ENCODE results near the gene ARHGEF10L.

Gene ARHGEF10L

DNA sequence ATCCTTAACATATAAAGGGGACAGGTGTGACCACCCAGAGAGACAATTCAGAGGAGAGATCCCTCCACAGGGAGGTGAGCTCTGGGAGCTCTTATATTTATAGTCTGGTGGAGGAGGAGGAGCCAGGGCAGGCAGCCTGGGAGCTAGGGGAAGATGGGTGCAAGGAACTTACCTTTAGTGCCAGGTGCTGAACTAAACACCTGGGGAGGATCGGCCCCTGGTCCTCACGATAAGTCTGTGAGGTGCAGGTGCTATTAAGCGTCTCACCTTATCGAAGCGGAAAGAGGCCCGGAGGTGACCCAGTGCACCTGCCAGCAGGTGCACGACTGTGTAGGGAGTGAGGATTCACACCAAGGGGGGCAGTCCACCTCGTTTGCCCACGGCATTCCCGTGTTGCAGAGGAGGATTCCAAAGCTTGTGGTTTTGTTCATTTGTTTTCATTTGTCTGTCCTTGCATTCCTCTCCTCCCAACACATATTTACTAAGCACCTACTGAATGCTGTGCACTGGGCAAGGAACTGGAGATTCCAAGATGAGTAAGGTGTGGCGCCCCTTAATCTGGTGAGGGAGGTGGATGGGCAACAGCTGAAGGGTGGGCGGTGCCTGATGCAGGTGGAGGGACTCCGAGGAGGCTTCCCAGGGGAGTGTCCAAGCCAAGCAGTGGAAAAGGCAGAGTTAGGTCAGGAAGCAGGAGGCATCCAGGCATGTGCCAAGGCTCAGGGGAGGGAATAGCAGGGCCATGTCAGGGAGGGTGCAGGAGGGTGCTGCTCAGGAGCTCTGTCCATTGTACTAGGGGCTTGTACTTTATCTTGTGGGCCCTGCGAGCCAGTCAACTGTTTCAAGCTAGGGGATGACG lies 11.5 kb downstream of the ARHGEF10L start:
- intact Hi-C loops (cut with micrococcal nuclease): no loop called here
- Mint-ChIP-seq H3K27ac (no peak overlapping the region), H3K27me3 (peaks cover 37% of the 10 kb centered on the region), H3K4me1 (ENCODE audit: low read depth) (peaks cover 29% of the 10 kb centered on the region), H3K4me3 (no peak overlapping the region), H3K9me3 (no peaks in the 10 kb centered on the region), H3K36me3 (ENCODE audit: low read depth) (no peaks in the 10 kb centered on the region)

DNA sequence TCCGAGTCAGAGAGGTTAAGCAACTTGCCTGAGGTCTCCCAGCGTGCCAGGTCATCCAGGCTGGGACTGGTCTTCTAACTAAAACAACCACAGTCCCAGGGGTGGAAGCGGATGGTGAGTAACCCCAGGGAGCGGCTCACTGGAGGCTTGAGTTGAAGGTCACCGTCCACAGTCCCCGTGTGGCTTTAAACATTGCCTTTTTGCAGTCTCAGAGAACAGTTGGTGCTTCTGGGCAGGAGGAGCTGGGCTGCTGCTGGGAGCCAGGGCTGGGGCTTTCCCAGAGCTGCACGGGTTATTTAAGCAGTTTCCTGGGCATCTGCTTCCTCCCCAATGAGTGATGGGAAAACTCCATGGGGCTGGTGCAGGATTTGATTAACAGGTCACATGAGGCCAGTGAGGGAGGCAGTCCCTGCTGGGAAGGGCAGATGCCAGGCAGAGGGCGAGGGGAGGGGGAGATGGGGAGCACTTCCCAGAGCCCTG lies 12.3 kb downstream of the ARHGEF10L start:
- H3K9me3 Mint-ChIP-seq: no peaks in the 10 kb centered on the region
- H3K4me1 Mint-ChIP-seq (ENCODE audit: low read depth): peaks cover 22% of the 10 kb centered on the region
- H3K4me3 Mint-ChIP-seq: no peak overlapping the region
- no peaks in the 10 kb centered on the region for H3K36me3 Mint-ChIP-seq (ENCODE audit: low read depth)
- intact Hi-C loops (cut with micrococcal nuclease): no loop called here
- no peak overlapping the region for H3K27ac Mint-ChIP-seq
- peaks cover 37% of the 10 kb centered on the region for H3K27me3 Mint-ChIP-seq

DNA sequence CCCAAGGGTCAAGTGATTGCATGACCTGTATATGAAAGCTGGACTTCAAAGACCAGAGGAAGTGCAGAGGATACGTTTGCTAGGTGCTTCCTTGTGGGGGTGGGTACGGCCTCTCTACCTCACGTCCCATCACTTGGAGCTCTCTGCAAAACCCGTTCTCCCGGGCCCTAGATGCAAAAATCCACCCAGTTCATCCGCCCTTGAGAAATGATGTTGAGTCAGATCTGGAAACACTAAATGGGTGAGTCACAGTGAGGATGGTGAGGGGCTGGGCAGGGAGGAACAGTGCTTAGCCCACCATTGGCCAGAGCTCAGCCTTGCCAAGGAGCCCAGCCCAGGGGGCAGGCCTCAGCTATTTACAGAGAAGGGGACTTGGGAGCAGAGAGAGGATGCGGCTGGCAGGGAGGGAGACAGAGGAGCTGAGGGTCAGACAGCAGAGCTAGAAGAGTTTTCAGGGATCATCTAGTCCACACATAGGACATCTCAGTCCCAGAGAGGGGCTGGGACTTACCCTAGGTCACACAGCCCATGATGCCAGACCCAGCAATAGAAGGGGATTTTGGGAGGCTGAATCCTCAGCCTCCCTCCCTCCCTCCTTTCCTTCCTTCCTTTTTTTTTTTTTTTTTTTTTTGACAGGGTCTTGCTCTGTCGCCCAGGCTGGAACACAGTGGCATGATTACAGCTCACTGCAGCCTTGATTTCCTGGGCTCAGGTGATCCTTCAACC lies 14.6 kb downstream of the ARHGEF10L start:
- Mint-ChIP-seq H3K4me3 (no peak overlapping the region), H3K4me1 (ENCODE audit: low read depth) (peaks cover 19% of the 10 kb centered on the region), H3K27ac (no peak overlapping the region), H3K27me3 (peaks cover 40% of the 10 kb centered on the region), H3K36me3 (ENCODE audit: low read depth) (no peaks in the 10 kb centered on the region), H3K9me3 (no peaks in the 10 kb centered on the region)
- intact Hi-C loops (cut with micrococcal nuclease): no loop called here

DNA sequence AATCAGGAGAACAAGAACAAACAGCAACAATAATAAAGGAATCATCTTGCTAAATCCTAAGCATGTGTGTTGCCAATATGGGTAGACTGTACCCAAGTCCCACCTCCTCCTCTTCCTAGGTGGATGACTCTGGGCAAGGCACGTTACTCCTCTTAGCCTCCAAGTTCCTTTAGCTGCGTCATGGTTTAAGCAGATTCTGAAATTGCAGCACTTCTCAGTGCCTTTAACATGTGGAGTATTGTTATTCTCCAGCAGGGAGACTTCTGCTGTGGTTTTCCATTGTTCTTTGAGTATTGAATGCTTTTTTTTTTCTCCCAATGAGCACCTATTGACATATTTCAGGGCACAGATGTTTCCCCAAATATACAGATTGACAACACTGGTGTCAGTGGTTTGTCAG lies 15.5 kb downstream of the ARHGEF10L start:
- Mint-ChIP-seq H3K4me1 (ENCODE audit: low read depth) (peaks cover 19% of the 10 kb centered on the region), H3K4me3 (no peak overlapping the region)

DNA sequence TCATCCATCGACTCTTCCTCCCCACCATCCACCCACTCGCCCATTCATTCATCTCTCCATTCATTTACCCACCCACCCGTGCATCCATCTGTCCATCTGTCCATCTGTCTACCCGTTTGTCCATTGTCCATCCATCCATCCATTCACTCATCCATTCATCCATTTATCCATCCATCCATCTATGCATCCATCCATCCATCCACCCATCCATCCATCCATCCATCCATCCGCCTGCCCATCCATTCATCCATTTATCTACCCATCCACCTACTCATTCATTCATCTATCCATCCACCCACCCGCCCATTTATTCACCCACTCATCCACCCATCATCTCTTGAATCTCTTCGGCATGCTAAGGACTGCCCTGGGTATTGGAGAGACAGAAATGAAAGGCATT lies 18.5 kb downstream of the ARHGEF10L start:
- Mint-ChIP-seq H3K27me3 (peaks cover 14% of the 10 kb centered on the region), H3K36me3 (ENCODE audit: low read depth) (no peaks in the 10 kb centered on the region), H3K4me1 (ENCODE audit: low read depth) (peaks cover 27% of the 10 kb centered on the region), H3K9me3 (no peaks in the 10 kb centered on the region), H3K27ac (no peak overlapping the region), H3K4me3 (no peak overlapping the region)
- intact Hi-C loops (cut with micrococcal nuclease): no loop called here

More for the DNA sequence above, 15.5 kb downstream of the ARHGEF10L start:
- Mint-ChIP-seq H3K27ac (no peak overlapping the region), H3K36me3 (ENCODE audit: low read depth) (no peaks in the 10 kb centered on the region), H3K27me3 (peaks cover 37% of the 10 kb centered on the region), H3K9me3 (no peaks in the 10 kb centered on the region)
- intact Hi-C loops (cut with micrococcal nuclease): no loop called here

DNA sequence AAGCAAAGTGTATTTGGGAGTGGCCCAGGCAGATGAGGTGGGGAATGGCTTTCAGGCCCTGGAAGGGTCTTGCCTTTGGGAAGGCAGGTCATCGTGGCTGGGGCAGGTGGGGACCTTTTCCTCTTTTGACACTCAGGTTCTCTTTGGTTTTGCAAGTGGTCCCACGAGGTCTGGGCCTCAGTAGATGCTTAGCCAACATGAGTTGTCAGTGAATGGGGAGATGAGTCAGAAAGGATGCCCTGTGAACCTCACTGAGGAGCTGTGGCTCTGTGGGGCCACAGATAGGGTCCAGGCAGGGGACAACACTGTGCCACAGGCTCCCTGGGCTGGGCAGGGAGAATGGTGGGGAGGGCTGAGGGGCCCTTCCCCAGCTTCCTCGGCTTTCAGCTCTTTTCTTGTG lies 19.0 kb downstream of the ARHGEF10L start:
- Mint-ChIP-seq H3K27ac (no peak overlapping the region), H3K36me3 (ENCODE audit: low read depth) (no peaks in the 10 kb centered on the region), H3K27me3 (peaks cover 11% of the 10 kb centered on the region), H3K4me1 (ENCODE audit: low read depth) (peaks cover 27% of the 10 kb centered on the region), H3K9me3 (no peaks in the 10 kb centered on the region), H3K4me3 (no peak overlapping the region)
- intact Hi-C loops (cut with micrococcal nuclease): no loop called here

DNA sequence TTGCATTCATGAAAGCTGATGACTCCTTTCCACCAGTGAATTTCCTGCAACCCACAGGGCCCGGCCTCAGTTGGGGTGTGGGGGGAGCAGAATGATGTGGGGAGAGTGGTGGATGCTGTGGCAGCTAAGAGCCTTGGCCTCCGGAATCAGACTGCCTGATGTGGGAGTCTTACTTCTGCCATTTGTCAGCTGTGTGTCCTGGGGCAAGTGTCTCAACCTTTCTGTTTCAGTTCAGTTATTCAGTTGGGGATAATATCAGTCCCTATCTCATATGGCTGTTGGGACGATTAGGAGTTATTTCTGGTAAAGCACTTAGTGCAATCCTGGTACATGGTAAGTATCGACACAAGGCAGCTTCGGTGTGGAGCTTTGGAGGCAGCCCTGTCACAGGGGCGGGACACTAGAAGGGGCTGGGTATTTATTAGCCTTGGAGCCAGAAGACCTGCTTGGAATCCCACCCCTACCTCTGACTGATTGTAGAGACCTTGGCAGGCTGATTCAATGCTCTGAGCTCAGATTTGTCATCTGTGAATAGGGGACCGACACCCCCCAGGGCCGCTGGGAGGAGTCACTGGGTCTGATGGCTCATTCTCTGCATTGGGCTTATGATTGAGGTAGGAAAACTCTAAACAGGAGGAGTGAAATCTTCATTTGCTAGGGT lies 19.6 kb downstream of the ARHGEF10L start:
- Mint-ChIP-seq H3K4me3 (no peak overlapping the region), H3K27me3 (peaks cover 11% of the 10 kb centered on the region), H3K27ac (no peak overlapping the region), H3K9me3 (no peaks in the 10 kb centered on the region), H3K4me1 (ENCODE audit: low read depth) (peaks cover 24% of the 10 kb centered on the region), H3K36me3 (ENCODE audit: low read depth) (no peaks in the 10 kb centered on the region)
- intact Hi-C loops (cut with micrococcal nuclease): no loop called here

DNA sequence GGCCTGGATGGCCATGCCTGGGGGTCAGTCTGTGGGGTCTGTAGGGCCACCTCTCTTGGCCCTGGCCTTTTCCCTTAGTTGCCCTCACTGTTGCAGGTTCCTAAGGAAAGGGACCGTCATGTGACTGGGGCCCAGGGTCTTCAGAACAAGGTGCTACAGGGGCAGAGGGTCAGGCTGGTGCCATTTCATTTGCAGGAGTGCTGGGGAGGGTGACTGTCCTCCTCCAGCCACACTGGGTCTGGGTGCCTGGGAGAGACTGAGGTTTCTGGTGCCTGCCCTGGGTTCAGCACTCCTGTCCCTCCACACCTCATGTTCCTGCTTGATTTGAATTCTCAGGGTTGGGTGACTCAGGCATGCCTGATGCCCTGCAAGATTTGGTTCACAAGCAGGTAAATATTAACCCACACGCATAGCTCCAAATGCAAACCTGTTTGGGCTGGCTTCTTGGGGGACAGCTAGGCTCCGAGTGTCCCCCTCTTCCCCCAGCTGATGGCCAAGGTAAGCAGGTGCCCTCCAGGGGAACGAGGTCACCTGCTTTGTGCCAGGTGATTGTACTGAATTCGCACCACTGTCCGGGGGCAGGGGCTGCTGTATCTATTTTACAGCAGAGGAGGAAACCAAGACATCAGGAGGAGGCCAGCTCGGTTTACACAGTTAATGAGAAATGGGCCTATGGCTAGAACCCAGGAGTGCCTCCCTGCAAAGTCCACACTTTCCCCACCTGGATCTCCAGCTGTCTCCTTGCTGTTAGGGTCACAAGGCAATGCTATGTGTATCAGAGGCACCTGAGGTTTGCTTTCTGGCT lies 20.3 kb downstream of the ARHGEF10L start:
- Mint-ChIP-seq H3K36me3 (ENCODE audit: low read depth) (no peaks in the 10 kb centered on the region), H3K27ac (no peak overlapping the region), H3K4me3 (no peak overlapping the region), H3K9me3 (no peaks in the 10 kb centered on the region), H3K27me3 (peaks cover 8% of the 10 kb centered on the region), H3K4me1 (ENCODE audit: low read depth) (peaks cover 20% of the 10 kb centered on the region)
- intact Hi-C loops (cut with micrococcal nuclease): no loop called here

DNA sequence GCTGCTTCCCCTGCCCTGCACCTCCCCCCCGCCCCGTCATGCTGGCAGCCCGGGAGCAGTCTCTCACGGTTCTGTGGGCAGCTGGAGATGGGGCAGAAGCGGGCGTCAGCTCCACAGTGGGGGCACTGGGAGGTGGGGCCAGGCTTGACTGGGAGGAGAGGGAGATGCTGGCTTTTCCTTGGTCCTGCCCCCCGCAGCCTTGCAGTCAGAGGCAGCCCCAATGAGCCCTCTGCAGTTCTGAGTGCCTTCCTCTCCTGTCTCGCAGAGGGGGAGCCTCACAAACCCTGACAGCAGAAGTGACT lies 21.7 kb downstream of the ARHGEF10L start:
- intact Hi-C loops (cut with micrococcal nuclease): no loop called here
- no peaks in the 10 kb centered on the region for H3K9me3 Mint-ChIP-seq
- H3K27ac Mint-ChIP-seq: no peak overlapping the region
- H3K4me1 Mint-ChIP-seq (ENCODE audit: low read depth): peaks cover 28% of the 10 kb centered on the region
- H3K36me3 Mint-ChIP-seq (ENCODE audit: low read depth): no peaks in the 10 kb centered on the region
- peaks cover 11% of the 10 kb centered on the region for H3K27me3 Mint-ChIP-seq
- no peak overlapping the region for H3K4me3 Mint-ChIP-seq

DNA sequence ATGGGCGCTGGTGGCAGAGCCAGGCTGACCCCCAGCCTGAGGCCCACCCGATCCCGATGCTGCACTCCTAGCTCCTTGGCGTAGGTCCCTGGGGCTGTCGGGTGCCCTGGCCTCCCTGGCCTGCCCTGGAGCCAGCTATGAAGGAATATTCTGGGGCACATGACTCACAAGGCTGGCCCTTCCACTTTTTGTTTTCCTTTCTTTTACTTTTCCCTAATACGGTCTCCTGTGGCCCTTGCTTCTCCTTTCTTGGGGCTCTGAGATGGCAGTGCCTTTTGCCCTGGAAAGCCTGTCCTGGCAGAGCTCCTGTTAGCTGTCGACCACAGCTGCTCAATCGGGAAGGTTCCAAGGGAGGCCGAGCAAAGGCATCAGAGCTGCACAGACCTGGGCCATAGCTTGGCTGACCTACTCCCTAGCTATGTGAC lies 22.1 kb downstream of the ARHGEF10L start:
- H3K9me3 Mint-ChIP-seq: no peaks in the 10 kb centered on the region
- no peak overlapping the region for H3K4me3 Mint-ChIP-seq
- H3K27ac Mint-ChIP-seq: no peak overlapping the region
- peaks cover 15% of the 10 kb centered on the region for H3K27me3 Mint-ChIP-seq
- no peaks in the 10 kb centered on the region for H3K36me3 Mint-ChIP-seq (ENCODE audit: low read depth)
- H3K4me1 Mint-ChIP-seq (ENCODE audit: low read depth): peaks cover 28% of the 10 kb centered on the region
- intact Hi-C loops (cut with micrococcal nuclease): no loop called here

DNA sequence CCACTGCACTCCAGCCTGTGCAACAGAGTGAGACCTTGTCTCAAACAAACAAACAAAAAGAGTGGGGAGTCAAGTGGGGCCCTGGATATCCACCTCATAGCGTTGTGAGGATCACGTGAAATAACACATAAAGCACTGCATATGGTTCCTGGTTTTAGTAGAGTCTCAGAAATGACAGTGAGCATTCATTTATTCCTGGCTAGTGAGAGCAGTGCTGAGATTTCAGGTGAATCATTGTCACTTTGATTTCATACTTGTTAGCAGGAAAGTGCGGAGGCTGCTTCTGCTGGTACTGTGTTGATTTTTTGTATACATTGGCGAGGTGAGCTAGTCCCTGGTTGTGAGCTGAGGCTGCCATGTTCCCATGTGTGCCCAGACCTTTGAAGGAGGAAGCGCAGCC lies 22.9 kb downstream of the ARHGEF10L start:
- Mint-ChIP-seq H3K27ac (no peak overlapping the region), H3K4me1 (ENCODE audit: low read depth) (peaks cover 28% of the 10 kb centered on the region), H3K4me3 (no peak overlapping the region), H3K36me3 (ENCODE audit: low read depth) (no peaks in the 10 kb centered on the region), H3K9me3 (no peaks in the 10 kb centered on the region), H3K27me3 (peaks cover 16% of the 10 kb centered on the region)
- intact Hi-C loops (cut with micrococcal nuclease): no loop called here

DNA sequence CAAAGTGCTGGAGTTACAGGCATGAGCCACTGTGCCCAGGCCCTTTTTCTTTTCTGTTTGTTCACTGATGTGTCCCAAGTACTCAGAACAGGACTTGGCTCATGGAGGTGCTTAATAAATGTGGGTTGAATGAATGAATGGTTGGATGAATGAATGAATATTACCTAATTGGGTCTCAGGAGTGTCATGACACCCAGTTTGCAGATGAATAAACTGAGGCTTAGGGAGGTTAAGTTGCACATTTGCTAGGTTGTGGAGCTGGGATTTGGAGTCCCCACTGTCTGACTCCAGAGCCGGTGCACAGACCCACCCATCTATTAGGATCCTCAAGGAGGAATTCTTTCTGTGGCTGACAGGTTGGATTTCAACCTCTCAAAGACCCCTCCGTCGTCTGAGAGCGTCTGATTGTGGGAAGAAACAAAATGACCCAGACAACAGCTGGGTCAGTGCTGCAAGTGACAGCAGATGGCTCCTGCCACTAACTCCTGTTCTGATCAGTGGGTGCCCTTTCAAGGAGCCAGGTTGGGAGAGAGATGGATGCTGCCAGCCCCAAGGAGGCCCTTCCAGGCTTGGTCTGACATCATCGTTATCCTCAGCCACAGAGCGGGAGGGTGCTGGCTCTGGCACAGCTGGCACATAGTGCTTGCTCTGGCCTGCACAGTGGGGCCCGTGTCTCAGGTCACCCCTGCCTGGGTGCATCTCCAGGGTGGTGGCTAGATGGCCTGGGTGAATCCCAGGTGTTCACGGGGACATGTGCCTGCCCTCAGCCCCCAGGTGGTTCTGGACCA lies 24.2 kb downstream of the ARHGEF10L start:
- peaks cover 16% of the 10 kb centered on the region for H3K27me3 Mint-ChIP-seq
- no peak overlapping the region for H3K27ac Mint-ChIP-seq
- no peaks in the 10 kb centered on the region for H3K9me3 Mint-ChIP-seq
- H3K36me3 Mint-ChIP-seq (ENCODE audit: low read depth): no peaks in the 10 kb centered on the region
- no peak overlapping the region for H3K4me3 Mint-ChIP-seq
- H3K4me1 Mint-ChIP-seq (ENCODE audit: low read depth): peaks cover 40% of the 10 kb centered on the region
- intact Hi-C loops (cut with micrococcal nuclease): no loop called here
